Nephron progenitor cell (in vitro differentiated cells): ENCODE measurements around the gene MUC4.

Experiments
- DNase-seq: peaks from one replicate; pipeline ENCODE4 v3.0.0; 2021
- H3K27ac Mint-ChIP-seq: 2 replicates; pipeline ENCODE4 v1.8.0; 2021; ENCODE audit warnings: mild to moderate bottlenecking, moderate library complexity, mixed read lengths
- H3K27me3 Mint-ChIP-seq: 2 replicates; pipeline ENCODE4 v1.8.0; 2021; ENCODE audit warnings: mild to moderate bottlenecking, low read depth, mixed read lengths; ENCODE audit not compliant: poor library complexity
- H3K36me3 Mint-ChIP-seq: 2 replicates; pipeline ENCODE4 v1.8.0; 2021; ENCODE audit warnings: low read depth, mixed read lengths
- H3K4me1 Mint-ChIP-seq: 2 replicates; pipeline ENCODE4 v1.8.0; 2021; ENCODE audit warnings: mixed read lengths
- H3K4me3 Mint-ChIP-seq: 2 replicates; pipeline ENCODE4 v1.8.0; 2021; ENCODE audit warnings: mild to moderate bottlenecking, moderate library complexity, mixed read lengths
- H3K9me3 Mint-ChIP-seq: 2 replicates; pipeline ENCODE4 v1.8.0; 2021; ENCODE audit warnings: mild to moderate bottlenecking, moderate library complexity, mixed read lengths
- TF ChIP-seq, protein P1 (sequence below): fragments of 200-600 bp; sonication (generic); IDR thresholded peaks from 2 replicates; pipeline ENCODE4 v1.5.0; 2021; ENCODE audit warnings: antibody characterized with exemption

MUC4 gene

DNA sequence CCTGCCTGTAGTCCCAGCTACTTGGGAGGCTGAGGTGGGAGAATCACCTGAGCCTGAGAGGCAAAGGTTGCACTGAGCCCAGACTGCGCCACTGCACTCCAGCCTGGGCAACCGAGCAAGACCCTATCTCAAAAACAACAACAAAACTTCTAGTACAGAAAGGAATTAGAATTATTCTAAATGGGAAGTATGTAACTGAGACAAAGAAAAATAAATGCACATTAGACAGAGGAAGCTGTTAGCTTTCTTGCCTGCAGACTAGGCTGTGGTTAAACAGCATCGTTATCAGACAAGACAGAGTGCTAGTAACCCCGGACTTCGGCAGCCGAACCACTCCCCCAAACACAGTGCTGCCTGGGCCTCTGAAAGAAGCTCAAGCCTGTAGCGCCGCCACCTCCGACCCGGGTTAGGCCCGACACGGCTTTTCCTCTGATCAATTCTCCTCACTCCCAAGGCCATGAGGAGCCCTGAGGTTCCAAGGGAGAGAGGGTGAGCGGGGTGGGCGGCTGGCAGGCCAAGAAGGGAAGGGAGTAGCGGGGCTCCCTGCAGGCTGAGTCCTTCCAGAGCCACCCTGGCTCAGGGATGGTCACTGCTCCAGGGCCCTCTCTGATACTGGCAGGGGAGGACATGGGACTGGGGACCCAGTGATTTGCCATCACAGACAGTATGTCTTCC, 44.8 kb upstream of the MUC4 start:
- no peaks in the 10 kb centered on the region for H3K36me3 Mint-ChIP-seq
- no peak overlapping the region for H3K27ac Mint-ChIP-seq
- DNase-seq, result no peak
- H3K27me3 Mint-ChIP-seq, result peaks cover 6% of the 10 kb centered on the region
- H3K4me1 Mint-ChIP-seq, result peaks cover 32% of the 10 kb centered on the region
- TF ChIP-seq, protein P1, sequence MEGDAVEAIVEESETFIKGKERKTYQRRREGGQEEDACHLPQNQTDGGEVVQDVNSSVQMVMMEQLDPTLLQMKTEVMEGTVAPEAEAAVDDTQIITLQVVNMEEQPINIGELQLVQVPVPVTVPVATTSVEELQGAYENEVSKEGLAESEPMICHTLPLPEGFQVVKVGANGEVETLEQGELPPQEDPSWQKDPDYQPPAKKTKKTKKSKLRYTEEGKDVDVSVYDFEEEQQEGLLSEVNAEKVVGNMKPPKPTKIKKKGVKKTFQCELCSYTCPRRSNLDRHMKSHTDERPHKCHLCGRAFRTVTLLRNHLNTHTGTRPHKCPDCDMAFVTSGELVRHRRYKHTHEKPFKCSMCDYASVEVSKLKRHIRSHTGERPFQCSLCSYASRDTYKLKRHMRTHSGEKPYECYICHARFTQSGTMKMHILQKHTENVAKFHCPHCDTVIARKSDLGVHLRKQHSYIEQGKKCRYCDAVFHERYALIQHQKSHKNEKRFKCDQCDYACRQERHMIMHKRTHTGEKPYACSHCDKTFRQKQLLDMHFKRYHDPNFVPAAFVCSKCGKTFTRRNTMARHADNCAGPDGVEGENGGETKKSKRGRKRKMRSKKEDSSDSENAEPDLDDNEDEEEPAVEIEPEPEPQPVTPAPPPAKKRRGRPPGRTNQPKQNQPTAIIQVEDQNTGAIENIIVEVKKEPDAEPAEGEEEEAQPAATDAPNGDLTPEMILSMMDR, result no peak
- no peaks in the 10 kb centered on the region for H3K9me3 Mint-ChIP-seq
- H3K4me3 Mint-ChIP-seq, result no peak overlapping the region

DNA sequence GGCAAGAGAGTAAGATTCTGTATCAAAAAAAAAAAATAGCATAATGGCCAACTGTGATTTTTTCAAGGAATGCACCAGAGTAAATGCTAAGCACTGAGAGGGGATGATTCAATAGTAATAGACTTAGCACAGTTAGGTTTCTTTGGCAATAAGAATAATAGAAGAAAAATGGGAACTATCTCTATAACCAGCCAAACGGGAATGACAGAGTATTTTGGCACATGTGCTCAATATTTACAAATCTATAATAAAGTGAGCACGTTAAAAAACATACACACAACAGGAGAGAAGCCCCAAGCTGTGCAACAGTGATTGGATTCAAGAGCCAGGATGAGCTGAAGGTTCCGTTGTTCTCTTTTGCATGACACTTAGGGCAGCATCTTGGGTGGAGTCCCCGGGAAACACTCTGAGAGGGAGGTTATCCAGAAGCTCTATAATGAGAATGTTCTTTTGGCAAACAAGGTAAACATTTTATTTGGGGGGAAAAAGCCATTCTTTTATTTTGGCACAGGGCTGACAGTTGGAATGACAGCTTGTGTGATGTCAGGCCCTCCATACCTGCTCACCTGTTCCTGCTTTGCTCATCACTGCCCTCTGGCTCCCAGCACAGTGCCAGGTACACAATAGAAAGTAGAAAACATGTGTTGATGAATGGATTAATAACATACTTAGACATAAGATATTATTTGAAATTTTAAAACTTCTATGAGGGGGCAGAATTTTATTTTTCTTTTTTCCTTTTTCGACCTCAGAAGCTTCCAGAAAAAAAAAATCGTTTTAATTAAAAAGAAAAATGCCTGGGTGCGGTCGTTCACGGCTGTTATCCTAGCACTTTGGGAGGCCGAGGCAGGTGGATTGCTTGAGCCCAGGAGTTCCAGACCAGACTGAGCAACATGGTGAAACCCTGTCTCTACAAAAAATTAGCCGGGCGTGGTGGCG, 44.0 kb upstream of the MUC4 start:
- peaks cover 11% of the 10 kb centered on the region for H3K27me3 Mint-ChIP-seq
- H3K9me3 Mint-ChIP-seq, result no peaks in the 10 kb centered on the region
- H3K27ac Mint-ChIP-seq, result no peak overlapping the region
- H3K4me1 Mint-ChIP-seq, result peaks cover 37% of the 10 kb centered on the region
- no peak overlapping the region for H3K4me3 Mint-ChIP-seq
- no peak for DNase-seq
- H3K36me3 Mint-ChIP-seq, result no peaks in the 10 kb centered on the region
- TF ChIP-seq, protein P1, result no peak

DNA sequence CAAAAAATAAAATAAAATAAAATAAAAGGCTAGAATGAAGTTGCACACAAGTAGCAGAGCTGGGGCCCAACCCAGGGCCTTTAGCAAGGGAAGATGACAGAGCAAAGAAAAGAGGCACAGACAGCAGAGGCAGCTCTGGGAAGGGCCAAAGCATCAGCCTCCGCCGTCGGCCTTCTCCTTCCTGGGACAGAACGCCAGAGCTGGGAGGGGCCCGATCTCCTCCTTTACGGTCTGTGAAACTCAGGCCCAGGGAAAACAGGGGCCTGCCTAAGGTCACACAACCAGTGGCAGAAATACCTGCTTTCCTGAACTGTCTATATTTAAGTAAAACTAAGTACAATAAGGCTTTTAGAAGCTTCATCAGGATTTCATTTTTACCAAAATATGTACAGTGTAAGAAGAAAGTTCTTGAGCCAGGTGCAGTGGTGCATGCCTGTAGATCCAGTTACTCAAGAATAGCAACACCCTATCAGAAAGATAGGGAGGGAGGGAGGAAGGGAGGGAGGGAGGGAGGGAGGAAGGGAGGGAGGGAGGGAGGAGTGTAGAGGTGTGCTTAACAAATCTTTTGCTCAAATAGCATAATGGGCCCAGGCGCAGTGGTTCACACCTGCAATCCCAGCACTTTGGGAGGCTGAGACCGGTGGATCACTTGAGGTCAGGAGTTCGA, 43.0 kb upstream of the MUC4 start:
- Mint-ChIP-seq H3K4me3 (no peak overlapping the region), H3K4me1 (peaks cover 31% of the 10 kb centered on the region), H3K27me3 (peaks cover 11% of the 10 kb centered on the region), H3K27ac (no peak overlapping the region), H3K36me3 (no peaks in the 10 kb centered on the region), H3K9me3 (no peaks in the 10 kb centered on the region)
- DNase-seq, result no peak
- TF ChIP-seq, protein P1, result no peak

DNA sequence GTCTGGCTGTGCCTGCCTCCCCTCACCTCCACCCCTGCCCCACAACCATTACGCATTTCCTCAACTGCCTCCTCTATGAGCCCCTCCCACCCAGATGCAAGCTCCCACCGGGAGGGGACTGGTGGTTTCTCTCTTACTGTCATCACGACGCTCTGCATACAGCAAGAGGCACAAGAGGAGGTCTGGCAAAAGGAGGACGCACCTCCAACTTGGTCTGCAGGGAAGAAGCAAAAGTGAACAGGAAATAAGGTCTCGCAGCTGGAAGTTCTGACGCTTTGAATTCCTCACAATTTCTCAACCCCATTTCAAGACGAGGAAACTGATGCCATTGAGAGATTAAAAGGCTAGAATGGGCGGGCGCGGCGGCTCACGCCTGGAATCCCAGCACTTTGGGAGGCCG, 42.3 kb upstream of the MUC4 start:
- Mint-ChIP-seq H3K9me3 (no peaks in the 10 kb centered on the region), H3K27ac (no peak overlapping the region), H3K4me3 (no peak overlapping the region), H3K36me3 (no peaks in the 10 kb centered on the region), H3K4me1 (peaks cover 26% of the 10 kb centered on the region), H3K27me3 (peaks cover 11% of the 10 kb centered on the region)
- TF ChIP-seq, protein P1, result no peak
- no peak for DNase-seq

DNA sequence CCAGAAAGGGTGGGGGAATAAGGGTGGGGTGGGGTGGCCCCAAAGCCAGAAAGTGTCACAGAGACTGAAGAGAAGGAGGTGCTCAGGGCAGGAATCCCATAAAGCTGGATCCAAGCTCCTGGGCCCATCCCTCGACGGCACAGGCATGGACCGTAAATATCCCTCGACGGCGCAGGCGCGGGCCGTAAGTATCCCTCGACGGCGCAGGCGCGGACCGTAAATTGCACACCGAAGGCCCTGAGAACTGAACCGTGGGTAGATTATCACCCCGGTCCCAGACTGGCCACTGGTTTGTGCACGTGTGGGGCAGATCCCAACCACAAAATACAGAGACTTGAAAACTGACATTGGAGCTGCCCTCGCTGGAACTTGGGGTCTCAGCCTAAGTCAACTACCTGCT, 41.3 kb upstream of the MUC4 start:
- Mint-ChIP-seq H3K27ac (no peak overlapping the region), H3K36me3 (no peaks in the 10 kb centered on the region), H3K4me1 (peaks cover 32% of the 10 kb centered on the region), H3K9me3 (no peaks in the 10 kb centered on the region), H3K4me3 (no peak overlapping the region), H3K27me3 (peaks cover 11% of the 10 kb centered on the region)
- TF ChIP-seq, protein P1, result no peak
- DNase-seq, result no peak
